NCI-H774 (cell line): ENCODE measurements around the gene PISD.
"Not testable (repeated sequence)": the region's sequence is repeated elsewhere in the genome, so short reads cannot be mapped to it uniquely, and the experiment has no call there.

Experiments used
- DNase-seq: peaks from one replicate; lab custom pipeline; 2025; lab: John Stamatoyannopoulos, UW

The PISD gene

GRCh38 chr22:31661851-31662667, at the start of gene PISD:
PISD (minus strand) TSS chr22:31662215; CDS start chr22:31662208, 7 bp downstream.
- DNase-seq: peak; percentile 89

GRCh38 chr22:31711226-31711625, 49.2 kb upstream of the PISD start:
- not testable (repeated sequence) for DNase-seq

- DNase-seq: no peak
Measured at GRCh38 chr22:31707519-31707918, 45.5 kb upstream of the PISD start.

GRCh38 chr22:31695423-31695822, 33.4 kb upstream of the PISD start:
- DNase-seq: no peak

GRCh38 chr22:31694046-31694445, 32.0 kb upstream of the PISD start:
- DNase-seq: not testable (repeated sequence)

GRCh38 chr22:31692186-31692886, 30.3 kb upstream of the PISD start:
- DNase-seq: no peak

- DNase-seq: no peak
Measured at GRCh38 chr22:31691408-31691807, 29.4 kb upstream of the PISD start.

- DNase-seq: no peak
Measured at GRCh38 chr22:31683181-31684105, 21.4 kb upstream of the PISD start.

- DNase-seq: no peak
Measured at GRCh38 chr22:31682751-31683150, 20.7 kb upstream of the PISD start.

- DNase-seq: no peak
Measured at GRCh38 chr22:31681349-31682345, 19.6 kb upstream of the PISD start.

GRCh38 chr22:31680861-31681341, 18.9 kb upstream of the PISD start:
- DNase-seq: no peak

GRCh38 chr22:31678748-31679147, 16.7 kb upstream of the PISD start:
- DNase-seq: no peak

GRCh38 chr22:31676700-31677099, 14.7 kb upstream of the PISD start:
- no peak for DNase-seq

- not testable (repeated sequence) for DNase-seq
Measured at GRCh38 chr22:31674219-31674618, 12.2 kb upstream of the PISD start.

GRCh38 chr22:31668849-31669248, 6.8 kb upstream of the PISD start:
- not testable (repeated sequence) for DNase-seq

- no peak for DNase-seq
Measured at GRCh38 chr22:31662668-31663037, 638 bp upstream of the PISD start.

- not testable (repeated sequence) for DNase-seq
Measured at GRCh38 chr22:31660860-31661341, 1.1 kb downstream of the PISD start.

GRCh38 chr22:31659246-31659645, 2.8 kb downstream of the PISD start:
- no peak for DNase-seq

GRCh38 chr22:31654408-31654807, 7.6 kb downstream of the PISD start:
- DNase-seq: no peak

- no peak for DNase-seq
Measured at GRCh38 chr22:31653944-31654343, 8.1 kb downstream of the PISD start.
